DOHH2 (cell line): ENCODE data around the gene TDRD9.

Experiments
- CTCF ChIP-seq: fragments of 200-600 bp; sonication (generic); IDR thresholded peaks from one replicate; pipeline ENCODE4 v1.5.1; 2014; ENCODE audit warnings: antibody characterized with exemption, mild to moderate bottlenecking, low read depth, low read length; ENCODE audit not compliant: poor library complexity, severe bottlenecking
- EZH2phosphoT487 ChIP-seq: fragments of 200-600 bp; sonication (generic); IDR thresholded peaks from 2 replicates; pipeline ENCODE4 v1.6.1; 2017; ENCODE audit warnings: borderline replicate concordance, mild to moderate bottlenecking, antibody characterized with exemption, low read length, moderate library complexity, mixed read lengths

- TF ChIP-seq CTCF: no peak
- TF ChIP-seq EZH2phosphoT487: no peak
Measured at GRCh38 chr14:104099096-104100041, 171.1 kb downstream of the TDRD9 start.
